C1 segment of cervical spinal cord (tissue), 14 donors: Measurements from ENCODE around the gene ALK.

Experiments
- DNase-seq, 14 donors: peaks; one replicate each; lab custom pipeline; 2025; lab: John Stamatoyannopoulos, UW

Gene ALK

GRCh38 chr2:29162204-29162928 lies 759.0 kb downstream of the ALK start:
- DNase-seq = no peak

- DNase-seq = no peak
Measured at GRCh38 chr2:29160184-29160583, 761.2 kb downstream of the ALK start.

DNA sequence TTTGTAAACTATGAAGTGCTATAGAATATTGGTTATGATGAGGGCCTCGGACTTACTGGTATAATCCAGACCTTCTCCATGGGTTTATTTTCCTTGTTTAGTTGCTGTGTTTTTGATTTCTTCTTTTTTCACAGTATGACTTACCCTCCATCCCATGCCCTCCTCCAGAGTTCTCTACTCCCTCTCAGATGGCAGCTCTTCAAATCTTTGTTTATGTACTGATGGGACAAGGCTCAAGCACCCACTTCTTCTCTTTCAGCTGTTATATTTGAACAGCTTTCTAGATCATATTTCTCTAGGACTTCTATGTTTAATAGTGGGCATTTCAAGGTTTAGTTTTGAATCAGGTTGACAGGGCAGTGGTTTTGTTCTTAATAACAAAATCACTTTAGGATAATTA lies 762.3 kb downstream of the ALK start:
- no peak for DNase-seq

- DNase-seq = no peak
Measured at GRCh38 chr2:29157131-29157530, 764.3 kb downstream of the ALK start.

- DNase-seq = no peak
Measured at GRCh38 chr2:29155578-29155977, 765.8 kb downstream of the ALK start.

- DNase-seq = no peak
Measured at GRCh38 chr2:29154610-29155009, 766.8 kb downstream of the ALK start.

DNA sequence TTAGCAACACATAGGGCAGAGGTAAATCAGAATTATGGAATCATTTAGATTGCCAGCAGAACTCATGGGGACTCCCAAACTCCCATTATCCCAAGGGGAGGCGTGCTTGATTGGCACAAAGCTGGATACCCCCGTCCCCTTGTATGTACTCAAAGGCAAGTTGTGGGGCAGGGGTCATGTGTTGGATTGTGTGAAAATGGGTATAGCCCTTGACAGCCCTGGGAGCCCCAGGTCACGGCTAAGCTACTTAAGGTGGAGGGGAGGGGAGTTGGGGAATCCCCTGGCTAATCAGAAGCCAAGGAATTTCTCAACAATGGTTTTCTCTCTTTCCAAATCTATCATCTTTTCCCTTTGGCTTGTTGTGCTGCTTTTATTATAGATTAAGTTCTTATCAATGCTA lies 773.4 kb downstream of the ALK start:
- DNase-seq = no peak

DNA sequence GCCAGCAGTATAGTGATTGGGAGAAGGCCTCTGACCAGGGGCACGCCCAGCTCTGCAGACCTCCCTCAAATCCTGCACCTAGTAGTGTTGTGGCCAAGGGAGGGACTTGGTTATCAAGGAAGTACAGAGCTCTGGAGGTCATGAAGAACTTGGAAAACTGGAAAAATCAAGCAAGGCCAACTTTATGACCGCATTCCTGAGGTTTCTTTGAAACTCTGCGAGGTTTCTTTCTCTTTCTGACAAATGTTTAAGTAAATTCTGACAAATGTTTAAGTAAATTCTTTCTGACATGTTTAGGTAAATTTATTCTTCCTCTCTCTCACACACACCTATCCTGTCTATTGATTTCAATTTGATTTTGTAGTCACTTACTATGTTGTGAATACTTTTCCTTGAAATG lies 775.2 kb downstream of the ALK start:
- no peak for DNase-seq

GRCh38 chr2:29143657-29144056 lies 777.7 kb downstream of the ALK start:
- DNase-seq = no peak
